Transverse colon (tissue), 4 donors: ENCODE results near the gene UBA52. TPM values are rescaled to one million over a fixed set of nuclear protein-coding genes. Genes with fewer than 3 reads are reported as not detected.

Source experiments
- DNase-seq: peaks from one replicate; pipeline ENCODE4 v3.0.0-alpha.2; 2019
- H3K27ac ChIP-seq, 4 donors: fragments of 200-600 bp; sonication (generic); 2 replicates each; pipeline ENCODE4 v1.5.1; 2016 to 2018; ENCODE audit warnings: inconsistent platforms in 4 of 4
- H3K27me3 ChIP-seq: fragments of 200-600 bp; sonication (generic); 2 replicates; pipeline ENCODE4 v1.5.1; 2017; ENCODE audit warnings: inconsistent platforms
- H3K36me3 ChIP-seq, 4 donors: fragments of 200-600 bp; sonication (generic); 2 replicates each; pipeline ENCODE4 v1.5.1; 2017 to 2019; ENCODE audit warnings: inconsistent platforms in 4 of 4
- H3K4me1 ChIP-seq, 4 donors: fragments of 200-600 bp; sonication (generic); 2 replicates each; pipeline ENCODE4 v1.5.1; 2017 to 2020; ENCODE audit warnings: inconsistent platforms in 4 of 4
- H3K4me3 ChIP-seq, 4 donors: fragments of 200-600 bp; sonication (generic); 1 replicate in 1 of 4; 2 replicates in 3 of 4; pipeline versions ENCODE4 v1.5.1 to v1.6.1; 2017 to 2019; ENCODE audit warnings: inconsistent platforms in 4 of 4
- H3K9me3 ChIP-seq, 2 donors: fragments of 200-600 bp; sonication (generic); 2 replicates each; pipeline ENCODE4 v1.5.1; 2017 to 2019; ENCODE audit warnings: inconsistent platforms in 2 of 2
- CTCF ChIP-seq, 5 experiments: fragments of 200-600 bp in 3 of 5; fragments of 450-650 bp in 2 of 5; sonication (generic) in 3 of 5; IDR thresholded peaks; 1 replicate in 2 of 5; 2 replicates in 3 of 5; pipeline ENCODE4 v1.5.1; 2016 to 2017; ENCODE audit warnings: antibody characterized with exemption in 5 of 5, inconsistent platforms in 3 of 5, mild to moderate bottlenecking in 2 of 5, moderate library complexity in 1 of 5
- EP300 ChIP-seq: sonication (generic); formaldehyde crosslinking; IDR thresholded peaks from one replicate; pipeline ENCODE4 v1.6.1; 2017; ENCODE audit warnings: antibody characterized with exemption, low read depth
- POLR2A ChIP-seq: fragments of 450-650 bp; IDR thresholded peaks from one replicate; pipeline ENCODE4 v1.6.1; 2016; ENCODE audit warnings: antibody characterized with exemption, mild to moderate bottlenecking, moderate library complexity
- POLR2AphosphoS5 ChIP-seq, 3 donors: sonication (generic); formaldehyde crosslinking; IDR thresholded peaks; one replicate each; pipeline ENCODE4 v1.6.1; 2016; ENCODE audit warnings: antibody characterized with exemption in 3 of 3
- WGBS, 2 donors: methylation state at CpG; one replicate each; pipeline ENCODE4 v1.1.5; 2018; ENCODE audit warnings: low coverage in 1 of 2; 5-methylcytosine and 5-hydroxymethylcytosine counted together
- in situ Hi-C, 4 donors: fragments of 200-750 bp; cut with MboI; loops; one replicate each; pipeline versions ENCODE4 v1.15.0 to v1.15.1; 2017; ENCODE audit warnings: low sequenced_read_pairs in 3 of 4, low pct_ligation_motif_present in 1 of 4, low pct_unique_long_range_greater_than_20kb in 1 of 4
- intact Hi-C: fragments of 100-400 bp; cut with DNase I; formaldehyde crosslinking; loops from one replicate; pipeline ENCODE4 v1.15.1; 2023; ENCODE audit warnings: low total_unique reads
- total RNA-seq, 4 donors: library from RNA; depleted of rRNA; stranded (reverse); fragments of >200 nt; gene quantifications; one replicate each; pipeline ENCODE4 v1.1.0, GENCODE V29; 2016

UBA52 gene
- total RNA-seq, 4 donors from 2014 or later = 421 to 735 (median 566) TPM

GRCh38 chr19:18620902-18621301 is 49.2 kb downstream of the UBA52 start:
- Histone ChIP-seq H3K4me3 (no peak overlapping the region), H3K36me3 (no peaks in the 10 kb centered on the region), H3K9me3 (no peaks in the 10 kb centered on the region), H3K27me3 (peaks cover 23% of the 10 kb centered on the region), H3K4me1 (no peaks in the 10 kb centered on the region), H3K27ac (no peak overlapping the region)
- intact Hi-C loops = no loop called here
- in situ Hi-C loops = loop anchor here in 1 of 4 donors (25.0 kb wide), 1 partner anchor 191 kb away; no protein-coding TSS in a partner anchor
- WGBS, 2 donors = 71% methylated on average over 7 of the region's 7 CpGs; no CpG with 5 or more reads in 1 of the 2 donors
- no peak for DNase-seq
- TF ChIP-seq POLR2AphosphoS5 (IDR thresholded peaks at IDR 0.05) = no peak
- TF ChIP-seq CTCF (IDR thresholded peaks at IDR 0.05) = no peak
- no peak for TF ChIP-seq POLR2A
- TF ChIP-seq EP300 = no peak

- Histone ChIP-seq H3K27ac (no peak overlapping the region), H3K4me3 (no peak overlapping the region), H3K27me3 (peaks cover 10% of the 10 kb centered on the region), H3K4me1 (no peaks in the 10 kb centered on the region), H3K36me3 (no peaks in the 10 kb centered on the region), H3K9me3 (no peaks in the 10 kb centered on the region)
- DNase-seq = no peak
- 63% methylated on average over 2 of the region's 2 CpGs; no CpG with 5 or more reads in 1 of the 2 donors for WGBS, 2 donors
- TF ChIP-seq POLR2AphosphoS5 (IDR thresholded peaks at IDR 0.05) (no peak), CTCF (IDR thresholded peaks at IDR 0.05) (no peak), POLR2A (no peak), EP300 (no peak)
- in situ Hi-C loops = no loop called here
- intact Hi-C loops = no loop called here
Observed at GRCh38 chr19:18626906-18627305, 55.2 kb downstream of the UBA52 start.

Other genes starting within 250 kb of the UBA52 start
- 100 to 1,000 TPM in 3 of 4 donors, 10 to 100 TPM in 1; 94.3 to 218 (median 175) TPM for gene LSM4, start 248.8 kb upstream of the UBA52 start, total RNA-seq
- 100 to 1,000 TPM in 1 of 4 donors, 10 to 100 TPM in 3; 59.7 to 110 (median 73.0) TPM for gene PGPEP1, start 231.3 kb upstream of the UBA52 start, total RNA-seq
- gene GDF15, start 185.7 kb upstream of the UBA52 start, total RNA-seq = 10 to 100 TPM; 36.3 to 77.0 (median 58.9) TPM
- gene LRRC25, start 174.2 kb upstream of the UBA52 start, total RNA-seq = 1 to 10 TPM in 3 of 4 donors, not detected in 1; 3.3 to 4.9 (median 4.1) TPM
- 10 to 100 TPM in 3 of 4 donors, 1 to 10 TPM in 1; 9.4 to 40.4 (median 32.2) TPM for gene SSBP4, start 152.5 kb upstream of the UBA52 start, total RNA-seq
- 10 to 100 TPM in 2 of 4 donors, 1 to 10 TPM in 2; 3.0 to 15.1 (median 8.8) TPM for gene ISYNA1, start 133.7 kb upstream of the UBA52 start, total RNA-seq
- 10 to 100 TPM; 16.2 to 72.2 (median 18.0) TPM for gene ELL, start 49.8 kb upstream of the UBA52 start, total RNA-seq
- gene FKBP8, start 28.3 kb upstream of the UBA52 start, total RNA-seq = 100 to 1,000 TPM; 267 to 318 (median 275) TPM
- gene KXD1, start 14.0 kb upstream of the UBA52 start, total RNA-seq = 100 to 1,000 TPM in 2 of 4 donors, 10 to 100 TPM in 2; 62.1 to 195 (median 98.0) TPM
- 100 to 1,000 TPM in 2 of 4 donors, 10 to 100 TPM in 2; 75.1 to 171 (median 121) TPM for gene REX1BD, start 16.9 kb downstream of the UBA52 start, total RNA-seq
- 10 to 100 TPM in 1 of 4 donors, 1 to 10 TPM in 3; 1.1 to 21.0 (median 6.1) TPM for gene CRLF1, start 34.9 kb downstream of the UBA52 start, total RNA-seq
- 10 to 100 TPM in 2 of 4 donors, under 1 TPM in 2; 0.48 to 21.7 (median 8.6) TPM for gene TMEM59L, start 41.0 kb downstream of the UBA52 start, total RNA-seq
- 10 to 100 TPM in 1 of 4 donors, 1 to 10 TPM in 3; 7.0 to 15.7 (median 7.6) TPM for gene KLHL26, start 65.2 kb downstream of the UBA52 start, total RNA-seq
- 10 to 100 TPM in 1 of 4 donors, 1 to 10 TPM in 3; 6.2 to 17.6 (median 7.7) TPM for gene CRTC1, start 111.8 kb downstream of the UBA52 start, total RNA-seq
- under 1 TPM in 2 of 4 donors, not detected in 2; 0.32 to 0.55 TPM for gene COMP, start 219.4 kb downstream of the UBA52 start, total RNA-seq